ENCODE measurements around the gene TCFL5.
"Not testable (repeated sequence)": the region's sequence is repeated elsewhere in the genome, so short reads cannot be mapped to it uniquely, and the experiment has no call there.

DNA sequence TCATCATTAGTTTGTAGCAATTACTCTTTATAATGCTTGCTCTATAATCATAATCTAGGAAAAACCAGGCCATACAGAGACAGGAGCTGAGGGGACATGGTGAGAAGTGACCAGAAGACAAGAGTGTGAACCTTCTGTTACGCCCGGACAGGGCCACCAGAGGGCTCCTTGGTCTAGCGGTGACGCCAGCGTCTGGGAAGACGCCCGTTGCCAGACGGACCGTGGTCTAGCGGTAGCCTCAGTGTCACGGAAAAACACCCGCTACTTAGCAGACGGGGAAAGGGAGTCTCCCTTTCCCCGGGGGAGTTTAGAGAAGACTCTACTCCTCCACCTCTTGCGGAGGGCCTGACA lies 12.0 kb upstream of the TCFL5 start:
- TF ChIP-seq, protein P1, sequence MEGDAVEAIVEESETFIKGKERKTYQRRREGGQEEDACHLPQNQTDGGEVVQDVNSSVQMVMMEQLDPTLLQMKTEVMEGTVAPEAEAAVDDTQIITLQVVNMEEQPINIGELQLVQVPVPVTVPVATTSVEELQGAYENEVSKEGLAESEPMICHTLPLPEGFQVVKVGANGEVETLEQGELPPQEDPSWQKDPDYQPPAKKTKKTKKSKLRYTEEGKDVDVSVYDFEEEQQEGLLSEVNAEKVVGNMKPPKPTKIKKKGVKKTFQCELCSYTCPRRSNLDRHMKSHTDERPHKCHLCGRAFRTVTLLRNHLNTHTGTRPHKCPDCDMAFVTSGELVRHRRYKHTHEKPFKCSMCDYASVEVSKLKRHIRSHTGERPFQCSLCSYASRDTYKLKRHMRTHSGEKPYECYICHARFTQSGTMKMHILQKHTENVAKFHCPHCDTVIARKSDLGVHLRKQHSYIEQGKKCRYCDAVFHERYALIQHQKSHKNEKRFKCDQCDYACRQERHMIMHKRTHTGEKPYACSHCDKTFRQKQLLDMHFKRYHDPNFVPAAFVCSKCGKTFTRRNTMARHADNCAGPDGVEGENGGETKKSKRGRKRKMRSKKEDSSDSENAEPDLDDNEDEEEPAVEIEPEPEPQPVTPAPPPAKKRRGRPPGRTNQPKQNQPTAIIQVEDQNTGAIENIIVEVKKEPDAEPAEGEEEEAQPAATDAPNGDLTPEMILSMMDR (IDR thresholded peaks at IDR 0.05; ENCODE audit: borderline replicate concordance, extremely low read depth, low read length, poor library complexity, severe bottlenecking), result peak; percentile 47
- TF ChIP-seq EZH2 (IDR thresholded peaks at IDR 0.05; ENCODE audit: borderline replicate concordance, low read depth, low read length, severe bottlenecking), result not testable (repeated sequence)

All from DND-41 (cell line).